ENCODE data around the gene WNT7B.

Gene WNT7B

GRCh38 chr22:45922661-45923060 lies 54.3 kb downstream of the WNT7B start:
- no peak for DNase-seq

GRCh38 chr22:45922256-45922655 lies 54.7 kb downstream of the WNT7B start:
- DNase-seq: no peak

- no peak for DNase-seq
Measured at GRCh38 chr22:45919504-45920286, 57.3 kb downstream of the WNT7B start.

- DNase-seq: no peak
Measured at GRCh38 chr22:45918459-45919370, 58.2 kb downstream of the WNT7B start.

- no peak for DNase-seq
Measured at GRCh38 chr22:45917700-45918458, 59.1 kb downstream of the WNT7B start.

GRCh38 chr22:45917146-45917545 lies 59.8 kb downstream of the WNT7B start:
- DNase-seq: no peak

GRCh38 chr22:45916515-45916914 lies 60.4 kb downstream of the WNT7B start:
- no peak for DNase-seq

GRCh38 chr22:45915841-45916240 lies 61.1 kb downstream of the WNT7B start:
- no peak for DNase-seq

GRCh38 chr22:45915151-45915550 lies 61.8 kb downstream of the WNT7B start:
- no peak for DNase-seq

GRCh38 chr22:45914309-45914708 lies 62.7 kb downstream of the WNT7B start:
- no peak for DNase-seq

GRCh38 chr22:45912910-45913309 lies 64.1 kb downstream of the WNT7B start:
- no peak for DNase-seq

- no peak for DNase-seq
Measured at GRCh38 chr22:45911601-45912271, 65.2 kb downstream of the WNT7B start.

GRCh38 chr22:45910928-45911467 lies 66.0 kb downstream of the WNT7B start:
- DNase-seq: no peak

GRCh38 chr22:45908961-45909360 lies 68.0 kb downstream of the WNT7B start:
- no peak for DNase-seq

- DNase-seq: no peak
Measured at GRCh38 chr22:45907996-45908395, 69.0 kb downstream of the WNT7B start.

- DNase-seq: no peak
Measured at GRCh38 chr22:45907378-45907777, 69.6 kb downstream of the WNT7B start.

GRCh38 chr22:45906946-45907345 lies 70.0 kb downstream of the WNT7B start:
- no peak for DNase-seq

- no peak for DNase-seq
Measured at GRCh38 chr22:45905924-45906865, 70.8 kb downstream of the WNT7B start.

- no peak for DNase-seq
Measured at GRCh38 chr22:45905326-45905923, 71.5 kb downstream of the WNT7B start.

- DNase-seq: no peak
Measured at GRCh38 chr22:45904236-45904635, 72.7 kb downstream of the WNT7B start.
